NCI-H128 (cell line): ENCODE results near the gene PCSK6.

ENCODE experiments used
- DNase-seq: peaks from one replicate; lab custom pipeline; 2025; ENCODE audit not compliant: unreplicated experiment; lab: John Stamatoyannopoulos, UW

Gene PCSK6

DNA sequence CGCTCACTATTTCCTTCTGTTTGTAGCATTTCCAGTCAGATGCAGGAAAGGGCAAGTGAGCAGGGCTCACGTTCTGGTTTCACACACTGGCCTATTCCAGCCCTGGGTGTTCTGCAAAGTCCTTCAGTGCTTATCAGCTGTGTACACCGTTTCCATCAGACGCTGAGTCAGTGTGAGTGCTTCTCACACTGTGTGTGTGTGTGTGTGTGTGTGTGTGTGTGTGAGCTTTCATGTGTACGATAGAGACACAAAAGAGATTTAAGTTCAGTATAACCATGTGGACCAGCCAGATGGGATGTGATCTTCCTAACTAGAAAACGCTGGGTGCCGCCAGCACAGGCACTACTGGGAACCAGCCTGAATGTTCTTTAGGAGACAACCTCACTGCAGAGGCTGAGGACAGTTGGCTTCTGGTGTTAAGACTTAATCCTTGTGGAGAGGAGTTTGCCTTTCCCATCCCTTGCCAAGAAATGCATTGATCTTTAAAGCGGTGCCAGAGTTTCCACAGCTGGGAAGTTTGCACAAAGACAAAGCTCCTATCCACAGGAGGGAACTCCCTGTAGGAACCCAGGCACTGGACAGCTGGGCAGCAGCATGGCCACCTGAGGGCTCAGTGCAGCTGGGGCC is 233.8 kb downstream of the PCSK6 start:
- DNase-seq, result no peak

DNA sequence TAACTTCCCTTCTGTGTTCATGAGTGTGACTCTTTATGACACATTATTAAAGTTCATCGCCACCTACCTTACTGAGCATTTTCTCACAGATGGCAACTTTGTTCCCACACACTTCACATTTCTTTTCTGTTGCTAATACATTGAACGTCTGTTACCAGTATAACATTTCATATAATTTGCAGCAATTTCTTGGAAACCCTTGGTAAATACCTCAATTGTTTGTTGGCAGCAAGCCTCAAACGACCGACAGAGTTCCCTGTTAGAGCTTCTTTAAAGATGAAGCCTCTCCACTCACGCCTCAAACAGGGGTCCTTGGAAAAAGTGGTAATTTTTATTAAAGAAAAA is 234.5 kb downstream of the PCSK6 start:
- no peak for DNase-seq

DNA sequence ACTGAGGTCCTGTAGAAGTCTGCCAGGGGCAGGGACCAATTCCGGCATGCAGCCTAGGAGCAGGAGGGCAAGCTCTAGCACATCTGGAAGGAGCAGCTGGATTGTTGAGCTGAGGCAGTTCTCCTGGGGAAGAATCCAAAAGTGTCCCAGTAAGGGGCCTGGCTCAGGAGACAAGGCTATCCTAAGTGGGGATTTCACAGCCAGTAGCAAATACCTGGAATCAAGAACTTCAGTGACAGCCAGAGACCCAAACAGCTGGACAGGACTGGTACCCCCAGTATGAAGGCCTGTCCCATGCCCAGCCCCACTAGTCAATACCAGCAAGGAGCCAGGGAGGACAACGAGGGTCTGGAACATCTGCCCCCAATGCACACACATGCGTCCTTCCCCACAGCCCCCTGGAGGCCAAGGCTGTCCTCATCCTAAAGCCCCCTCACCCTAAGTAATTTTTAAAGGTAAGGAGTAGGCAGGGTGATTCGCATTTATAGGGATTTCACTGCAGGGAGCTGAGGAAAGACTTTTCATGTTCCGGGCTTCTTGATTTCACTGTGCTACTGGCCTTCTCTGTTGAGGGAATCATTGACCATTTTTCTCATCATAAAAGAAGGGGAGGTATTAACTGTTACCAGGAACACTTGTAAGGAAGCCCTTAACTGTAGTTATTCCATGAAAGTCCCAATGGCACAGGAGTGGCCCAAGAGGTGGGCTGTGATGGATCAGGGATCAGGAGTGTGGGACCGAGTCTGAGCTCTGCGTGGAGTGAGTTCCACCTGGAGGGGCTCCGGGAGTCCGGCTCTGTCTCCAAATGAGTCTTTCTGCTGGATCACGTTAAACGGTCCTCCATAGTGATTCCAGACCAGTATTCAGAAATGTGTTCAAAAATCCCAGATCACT is 235.1 kb downstream of the PCSK6 start:
- no peak for DNase-seq
